Mesendoderm (in vitro differentiated cells): ENCODE data around the gene METRN.

ENCODE experiments used
- DNase-seq: peaks from one replicate; pipeline ENCODE4 v3.0.0; 2013
- H2AK5ac ChIP-seq: 2 replicates; pipeline ENCODE4 v1.6.1; 2013; ENCODE audit warnings: low read length, inconsistent platforms
- H2BK120ac ChIP-seq: 2 replicates; pipeline ENCODE4 v1.6.1; 2013; ENCODE audit warnings: low read depth, mild to moderate bottlenecking, low read length, moderate library complexity, mixed read lengths
- H2BK15ac ChIP-seq: replicated peaks from 2 replicates; pipeline ENCODE4 v1.6.1; 2013; ENCODE audit warnings: low read depth, mild to moderate bottlenecking, moderate library complexity
- H2BK5ac ChIP-seq: 2 replicates; pipeline ENCODE4 v1.6.1; 2013; ENCODE audit warnings: low read length, inconsistent platforms
- H3K18ac ChIP-seq: 2 replicates; pipeline ENCODE4 v1.6.1; 2013; ENCODE audit warnings: mild to moderate bottlenecking, low read length, mixed read lengths
- H3K23ac ChIP-seq: one replicate; pipeline ENCODE4 v1.6.1; 2013; ENCODE audit warnings: low read length
- H3K27ac ChIP-seq: 2 replicates; pipeline ENCODE4 v1.5.1; 2013; ENCODE audit warnings: low read depth, mild to moderate bottlenecking, inconsistent platforms, low read length, moderate library complexity
- H3K27me3 ChIP-seq: 2 replicates; pipeline ENCODE4 v1.6.1; 2013; ENCODE audit warnings: low read length, control low read depth, mild to moderate bottlenecking, inconsistent platforms; ENCODE audit not compliant: insufficient read depth, poor library complexity
- H3K36me3 ChIP-seq: 2 replicates; pipeline ENCODE4 v1.6.1; 2013; ENCODE audit warnings: low read length, inconsistent platforms; ENCODE audit not compliant: control insufficient read depth, insufficient read depth
- H3K4ac ChIP-seq: one replicate; pipeline ENCODE4 v1.6.1; 2013; ENCODE audit warnings: low read depth, mild to moderate bottlenecking, low read length, moderate library complexity
- H3K4me1 ChIP-seq: 2 replicates; pipeline ENCODE4 v1.6.1; 2013; ENCODE audit warnings: low read depth, low read length, inconsistent platforms; ENCODE audit not compliant: control insufficient read depth
- H3K4me2 ChIP-seq: 2 replicates; pipeline ENCODE4 v1.6.1; 2013; ENCODE audit warnings: low read length
- H3K4me3 ChIP-seq: 2 replicates; pipeline ENCODE4 v1.5.1; 2013; ENCODE audit warnings: mild to moderate bottlenecking, low read length
- H3K56ac ChIP-seq: one replicate; pipeline ENCODE4 v1.6.1; 2013; ENCODE audit warnings: low read length
- H3K79me1 ChIP-seq: 2 replicates; pipeline ENCODE4 v1.6.1; 2013; ENCODE audit warnings: low read length, inconsistent platforms
- H3K79me2 ChIP-seq: 2 replicates; pipeline ENCODE4 v1.6.1; 2013; ENCODE audit warnings: mild to moderate bottlenecking, low read length; ENCODE audit not compliant: control insufficient read depth, insufficient read depth
- H3K9ac ChIP-seq: 2 replicates; pipeline ENCODE4 v1.6.1; 2013; ENCODE audit warnings: low read length, inconsistent platforms
- H4K5ac ChIP-seq: one replicate; pipeline ENCODE4 v1.6.1; 2013; ENCODE audit warnings: low read length
- H4K8ac ChIP-seq: one replicate; pipeline ENCODE4 v1.6.1; 2013; ENCODE audit warnings: low read depth, mild to moderate bottlenecking, control low read depth, low read length, moderate library complexity
- WGBS: extraction: QIAGEN DNeasy Blood & Tissue Kit; methylation state at CpG from one replicate; pipeline ENCODE4 v1.1.7; 2013; ENCODE audit warnings: low lambda C conversion rate, missing lambda C conversion rate; ENCODE audit not compliant: insufficient coverage; ENCODE audit errors: extremely low coverage; 5-methylcytosine and 5-hydroxymethylcytosine counted together

The METRN gene

GRCh38 chr16:702341-702740 lies 12.6 kb upstream of the METRN start:
- WGBS, result no CpG with 5 or more reads among the region's 19 CpGs
- no peak overlapping the region for H3K4me3 ChIP-seq

GRCh38 chr16:703406-703805 lies 11.5 kb upstream of the METRN start:
- H2BK15ac ChIP-seq, result no peak overlapping the region
- no peaks in the 10 kb centered on the region for H3K79me2 ChIP-seq
- H3K9ac ChIP-seq, result no peak overlapping the region
- no peak overlapping the region for H4K8ac ChIP-seq
- WGBS, result no CpG with 5 or more reads among the region's 12 CpGs
- H3K4me2 ChIP-seq, result no peak overlapping the region
- no peak overlapping the region for H2BK5ac ChIP-seq
- no peak overlapping the region for H2BK120ac ChIP-seq
- H3K36me3 ChIP-seq, result no peaks in the 10 kb centered on the region
- H3K27me3 ChIP-seq, result peaks cover 40% of the 10 kb centered on the region
- H3K18ac ChIP-seq, result no peak overlapping the region
- no peak overlapping the region for H3K56ac ChIP-seq
- H3K23ac ChIP-seq, result no peak overlapping the region
- no peak overlapping the region for H3K4me3 ChIP-seq
- H3K79me1 ChIP-seq, result no peaks in the 10 kb centered on the region
- H3K4ac ChIP-seq, result no peak overlapping the region
- H3K27ac ChIP-seq, result no peak overlapping the region
- H3K4me1 ChIP-seq, result no peaks in the 10 kb centered on the region
- H2AK5ac ChIP-seq, result no peak overlapping the region
- H4K5ac ChIP-seq, result no peak overlapping the region
- DNase-seq, result no peak

More at GRCh38 chr16:702341-702740, 12.6 kb upstream of the METRN start:
- no peak overlapping the region for H3K4me2 ChIP-seq
- DNase-seq, result no peak
- H2BK5ac ChIP-seq, result no peak overlapping the region
- no peak overlapping the region for H3K9ac ChIP-seq
- H2BK120ac ChIP-seq, result no peak overlapping the region
- no peak overlapping the region for H4K8ac ChIP-seq
- H2AK5ac ChIP-seq, result no peak overlapping the region
- peaks cover 40% of the 10 kb centered on the region for H3K27me3 ChIP-seq
- no peaks in the 10 kb centered on the region for H3K79me2 ChIP-seq
- no peak overlapping the region for H3K27ac ChIP-seq
- no peak overlapping the region for H3K4ac ChIP-seq
- H3K4me1 ChIP-seq, result no peaks in the 10 kb centered on the region
- H4K5ac ChIP-seq, result no peak overlapping the region
- H3K36me3 ChIP-seq, result no peaks in the 10 kb centered on the region
- no peaks in the 10 kb centered on the region for H3K79me1 ChIP-seq
- no peak overlapping the region for H3K18ac ChIP-seq
- no peak overlapping the region for H3K23ac ChIP-seq
- no peak overlapping the region for H2BK15ac ChIP-seq
- H3K56ac ChIP-seq, result no peak overlapping the region

GRCh38 chr16:704047-704446 lies 10.9 kb upstream of the METRN start:
- Histone ChIP-seq H3K9ac (no peak overlapping the region), H3K27me3 (peaks cover 40% of the 10 kb centered on the region), H3K27ac (no peak overlapping the region), H3K56ac (no peak overlapping the region), H3K4ac (no peak overlapping the region), H3K4me1 (no peaks in the 10 kb centered on the region), H3K4me3 (no peak overlapping the region), H3K36me3 (no peaks in the 10 kb centered on the region), H3K79me2 (no peaks in the 10 kb centered on the region), H2AK5ac (no peak overlapping the region), H3K18ac (no peak overlapping the region), H3K79me1 (no peaks in the 10 kb centered on the region), H3K23ac (no peak overlapping the region), H3K4me2 (no peak overlapping the region), H2BK15ac (no peak overlapping the region), H4K8ac (no peak overlapping the region), H2BK5ac (no peak overlapping the region), H4K5ac (no peak overlapping the region), H2BK120ac (no peak overlapping the region)
- no CpG with 5 or more reads among the region's 7 CpGs for WGBS
- no peak for DNase-seq

GRCh38 chr16:704552-705380 lies 10.2 kb upstream of the METRN start:
- Histone ChIP-seq H3K4me2 (no peak overlapping the region), H4K5ac (no peak overlapping the region), H3K18ac (no peak overlapping the region), H3K4me3 (no peak overlapping the region), H3K4ac (no peak overlapping the region), H3K56ac (no peak overlapping the region), H3K23ac (no peak overlapping the region), H3K36me3 (no peaks in the 10 kb centered on the region), H2BK15ac (no peak overlapping the region), H4K8ac (no peak overlapping the region), H3K27me3 (peaks cover 38% of the 10 kb centered on the region), H3K4me1 (no peaks in the 10 kb centered on the region), H2AK5ac (no peak overlapping the region), H3K27ac (no peak overlapping the region), H3K79me1 (no peaks in the 10 kb centered on the region), H3K79me2 (no peaks in the 10 kb centered on the region), H2BK120ac (no peak overlapping the region), H3K9ac (no peak overlapping the region), H2BK5ac (no peak overlapping the region)
- DNase-seq, result no peak
- WGBS, result no CpG with 5 or more reads among the region's 50 CpGs

- Histone ChIP-seq H3K18ac (no peak within 1 kb of the TSS), H3K4ac (no peak within 1 kb of the TSS), H3K9ac (peak within 1 kb of the TSS; percentile 11), H3K4me1 (no peaks in the 10 kb centered on the region), H4K5ac (no peak within 1 kb of the TSS), H2BK15ac (no peak within 1 kb of the TSS), H3K56ac (no peak within 1 kb of the TSS), H3K79me2 (no peaks in the 10 kb centered on the region), H2BK120ac (no peak within 1 kb of the TSS), H3K23ac (no peak within 1 kb of the TSS), H3K4me3 (no peak within 1 kb of the TSS), H3K4me2 (peak within 1 kb of the TSS; percentile 18), H2AK5ac (no peak within 1 kb of the TSS), H3K36me3 (no peaks in the 10 kb centered on the region), H2BK5ac (no peak within 1 kb of the TSS), H4K8ac (no peak within 1 kb of the TSS), H3K27ac (no peak within 1 kb of the TSS), H3K27me3 (peaks cover 38% of the 10 kb centered on the region), H3K79me1 (no peaks in the 10 kb centered on the region)
- DNase-seq, result no peak
- no CpG with 5 or more reads among the region's 115 CpGs for WGBS
These were observed 9.3 kb upstream of the METRN start, which contains the start of gene FBXL16 for GRCh38 chr16:705431-706188. Gene FBXL16, minus strand, starts transcription at chr16:705801. Its CDS starts 8,396 bp downstream, at chr16:697405.
